ENCODE results near the gene CIRBP. TPM values are rescaled to one million over a fixed set of nuclear protein-coding genes. Genes with fewer than 3 reads are reported as not detected.
"Not testable (repeated sequence)": the region's sequence is repeated elsewhere in the genome, so short reads cannot be mapped to it uniquely, and the experiment has no call there.

Gene CIRBP
- total RNA-seq, 4 donors from 2014 or later: 496 to 546 (median 545) TPM

GRCh38 chr19:1318678-1319471 lies 49.7 kb downstream of the CIRBP start:
- intact Hi-C loops (cut with DNase I; ENCODE audit: low total_unique reads): no loop called here
- no peak for TF ChIP-seq CTCF (IDR thresholded peaks at IDR 0.05)
- TF ChIP-seq POLR2A (IDR thresholded peaks at IDR 0.05): no peak
- WGBS, 2 donors: 47 to 49% methylated on average over 35 to 45 of the region's 46 CpGs
- H3K4me3 ChIP-seq (ENCODE audit: low read depth, poor library complexity, severe bottlenecking): no peak overlapping the region
- no peak for DNase-seq (ENCODE audit: low spot score in 2 of 2)

GRCh38 chr19:1320282-1320650 lies 51.1 kb downstream of the CIRBP start:
- WGBS, 2 donors: 90 to 95% methylated on average over 3 of the region's 3 CpGs
- DNase-seq (ENCODE audit: low spot score in 2 of 2); intact Hi-C loops (cut with DNase I; ENCODE audit: low total_unique reads); H3K4me3 ChIP-seq (ENCODE audit: low read depth, poor library complexity, severe bottlenecking): not testable (repeated sequence)

- intact Hi-C loops (cut with DNase I; ENCODE audit: low total_unique reads): no loop called here
- no peak overlapping the region for H3K4me3 ChIP-seq (ENCODE audit: low read depth, poor library complexity, severe bottlenecking)
- no peak for DNase-seq (ENCODE audit: low spot score in 2 of 2)
- WGBS, 2 donors: 74 to 81% methylated on average over 5 to 9 of the region's 9 CpGs
- TF ChIP-seq POLR2A (IDR thresholded peaks at IDR 0.05) (no peak), CTCF (IDR thresholded peaks at IDR 0.05) (no peak)
Observed at GRCh38 chr19:1321539-1321938, 52.4 kb downstream of the CIRBP start.

- no peak overlapping the region for H3K4me3 ChIP-seq (ENCODE audit: low read depth, poor library complexity, severe bottlenecking)
- no peak for DNase-seq (ENCODE audit: low spot score in 2 of 2)
- 74 to 80% methylated on average over 15 to 16 of the region's 16 CpGs for WGBS, 2 donors
- no peak for TF ChIP-seq CTCF (IDR thresholded peaks at IDR 0.05)
- TF ChIP-seq POLR2A (IDR thresholded peaks at IDR 0.05): no peak
- intact Hi-C loops (cut with DNase I; ENCODE audit: low total_unique reads): no loop called here
Observed at GRCh38 chr19:1322198-1322981, 53.3 kb downstream of the CIRBP start.

- intact Hi-C loops (cut with DNase I; ENCODE audit: low total_unique reads): no loop called here
- 81 to 83% methylated on average over 12 of the region's 12 CpGs for WGBS, 2 donors
- TF ChIP-seq POLR2A (IDR thresholded peaks at IDR 0.05): no peak
- TF ChIP-seq CTCF (IDR thresholded peaks at IDR 0.05): no peak
- DNase-seq (ENCODE audit: low spot score in 2 of 2): no peak
- no peak overlapping the region for H3K4me3 ChIP-seq (ENCODE audit: low read depth, poor library complexity, severe bottlenecking)
Observed at GRCh38 chr19:1324249-1324805, 55.2 kb downstream of the CIRBP start.

Other genes starting within 250 kb of the CIRBP start
- 100 to 1,000 TPM; 180 to 299 (median 226) TPM for gene TMEM259, start 248.2 kb upstream of the CIRBP start, total RNA-seq
- gene RNU6-2, start 247.8 kb upstream of the CIRBP start, total RNA-seq: not detected
- 10 to 100 TPM; 71.2 to 86.5 (median 79.7) TPM for gene CNN2, start 242.7 kb upstream of the CIRBP start, total RNA-seq
- gene ABCA7, start 229.2 kb upstream of the CIRBP start, total RNA-seq: 10 to 100 TPM; 30.3 to 39.8 (median 33.5) TPM
- 10 to 100 TPM; 12.4 to 36.0 (median 14.4) TPM for gene ARHGAP45, start 202.2 kb upstream of the CIRBP start, total RNA-seq
- 100 to 1,000 TPM in 3 of 4 donors, 10 to 100 TPM in 1; 93.3 to 198 (median 123) TPM for gene POLR2E, start 174.0 kb upstream of the CIRBP start, total RNA-seq
- gene GPX4, start 165.3 kb upstream of the CIRBP start, total RNA-seq: 100 to 1,000 TPM; 375 to 507 (median 469) TPM
- 10 to 100 TPM; 54.8 to 68.6 (median 60.3) TPM for gene SBNO2, start 95.1 kb upstream of the CIRBP start, total RNA-seq
- gene STK11, start 63.6 kb upstream of the CIRBP start, total RNA-seq: 100 to 1,000 TPM in 1 of 4 donors, 10 to 100 TPM in 3; 74.0 to 106 (median 78.4) TPM
- 10 to 100 TPM in 3 of 4 donors, 1 to 10 TPM in 1; 8.1 to 16.7 (median 13.6) TPM for gene CBARP, start 31.3 kb upstream of the CIRBP start, total RNA-seq
- gene ATP5F1D, start 27.6 kb upstream of the CIRBP start, total RNA-seq: 100 to 1,000 TPM; 121 to 198 (median 146) TPM
- 100 to 1,000 TPM in 1 of 4 donors, 10 to 100 TPM in 3; 59.7 to 119 (median 78.7) TPM for gene MIDN, start 20.7 kb upstream of the CIRBP start, total RNA-seq
- 10 to 100 TPM; 66.3 to 74.1 (median 68.8) TPM for gene FAM174C, start 6.2 kb downstream of the CIRBP start, total RNA-seq
- not detected for gene EFNA2, start 16.5 kb downstream of the CIRBP start, total RNA-seq
- 100 to 1,000 TPM; 108 to 217 (median 128) TPM for gene NDUFS7, start 114.6 kb downstream of the CIRBP start, total RNA-seq
- gene GAMT, start 132.2 kb downstream of the CIRBP start, total RNA-seq: 10 to 100 TPM; 33.8 to 72.0 (median 46.0) TPM
- 10 to 100 TPM; 28.6 to 60.5 (median 48.2) TPM for gene DAZAP1, start 138.3 kb downstream of the CIRBP start, total RNA-seq
- gene RPS15, start 169.1 kb downstream of the CIRBP start, total RNA-seq: 1,000 to 10,000 TPM; 2,226 to 7,190 (median 4,396) TPM
- 1 to 10 TPM in 1 of 4 donors, under 1 TPM in 2, not detected in 1; 0.11 to 1.1 (median 0.23) TPM for gene APC2, start 180.8 kb downstream of the CIRBP start, total RNA-seq
- gene C19orf25, start 209.9 kb downstream of the CIRBP start, total RNA-seq: 10 to 100 TPM; 34.3 to 49.6 (median 45.7) TPM
- 1 to 10 TPM; 1.2 to 6.5 (median 2.9) TPM for gene PCSK4, start 221.0 kb downstream of the CIRBP start, total RNA-seq
- 1 to 10 TPM; 6.3 to 8.8 (median 6.6) TPM for gene REEP6, start 221.8 kb downstream of the CIRBP start, total RNA-seq
- gene ADAMTSL5, start 243.7 kb downstream of the CIRBP start, total RNA-seq: 1 to 10 TPM in 3 of 4 donors, under 1 TPM in 1; 0.46 to 7.0 (median 4.6) TPM